GM12878 (cell line): Measurements from ENCODE around the gene C16orf96. TPM values are rescaled to one million over a fixed set of nuclear protein-coding genes. Genes with fewer than 3 reads are reported as not detected.

ENCODE experiments used
- IKZF1 ChIP-seq: fragments of 450-650 bp; conservative IDR thresholded peaks from 2 replicates; pipeline ENCODE4 v1.6.1; 2017; ENCODE audit warnings: antibody characterized with exemption, mild to moderate bottlenecking
- IRF4 ChIP-seq: IDR thresholded peaks from 2 replicates; pipeline ENCODE4 v1.6.1; 2011; ENCODE audit warnings: low read depth, low read length
- IRF5 ChIP-seq: fragments of 450-650 bp; IDR thresholded peaks from 2 replicates; pipeline ENCODE4 v1.6.1; 2017; ENCODE audit warnings: borderline replicate concordance
- JUND ChIP-seq: IDR thresholded peaks from 2 replicates; pipeline ENCODE4 v1.6.1; 2012; ENCODE audit warnings: low read depth, mild to moderate bottlenecking, low read length, improper control_type of control experiment, moderate library complexity
- MTA3 ChIP-seq: IDR thresholded peaks from 2 replicates; pipeline ENCODE4 v1.6.1; 2012; ENCODE audit warnings: low read length, inconsistent platforms, borderline replicate concordance
- MYC ChIP-seq: IDR thresholded peaks from 2 replicates; pipeline ENCODE4 v1.6.1; 2011; ENCODE audit warnings: mild to moderate bottlenecking, low read length, moderate library complexity, inconsistent platforms; ENCODE audit not compliant: insufficient read depth, insufficient replicate concordance, insufficient read length, severe bottlenecking
- NBN ChIP-seq: fragments of 450-650 bp; IDR thresholded peaks from 2 replicates; pipeline ENCODE4 v1.6.1; 2016
- RFX5 ChIP-seq: IDR thresholded peaks from 2 replicates; pipeline ENCODE4 v1.6.1; 2011; ENCODE audit warnings: low read depth, low read length, improper control_type of control experiment
- TAF1 ChIP-seq: IDR thresholded peaks from 2 replicates; pipeline ENCODE4 v1.6.1; 2011; ENCODE audit warnings: mild to moderate bottlenecking, low read depth, low read length, borderline replicate concordance
- ZNF207 ChIP-seq: fragments of 450-650 bp; IDR thresholded peaks from 2 replicates; pipeline ENCODE4 v1.6.1; 2014; ENCODE audit warnings: antibody characterized with exemption, mild to moderate bottlenecking, borderline replicate concordance
- ZNF24 ChIP-seq: fragments of 450-650 bp; IDR thresholded peaks from 2 replicates; pipeline ENCODE4 v1.6.1; 2017; ENCODE audit warnings: antibody characterized with exemption, mild to moderate bottlenecking
- polyA plus RNA-seq, 11 experiments: library from polyadenylated mRNA; depleted of rRNA in 4 of 11; unstranded in 6 of 11; stranded (reverse) in 5 of 11; fragments of >200 nt; fragmentation: Nextera tagmentation in 4 of 11; fragmentation: Illumina TruSeq in 1 of 11; extraction: Ambion mirVana in 4 of 11; extraction: Trizol in 1 of 11; gene quantifications; 1 replicate in 1 of 11; 2 replicates in 10 of 11; pipeline versions ENCODE4 v1.2.1 to v1.2.3, GENCODE V29; 2011 to 2016; ENCODE audit warnings: inconsistent platforms in 2 of 11, missing spikeins in 2 of 11, low read depth in 1 of 11
- total RNA-seq, 4 experiments: library from RNA; depleted of rRNA in 3 of 4; stranded (reverse); fragments of >200 nt in 3 of 4; fragmentation: Illumina TruSeq in 1 of 4; extraction: Trizol in 1 of 4; gene quantifications; 2 replicates each; pipeline versions ENCODE4 v1.2.1 to v1.2.3, GENCODE V29; 2013 to 2021
- TF ChIP-seq, protein P1 (sequence below): IDR thresholded peaks from 2 replicates; pipeline ENCODE4 v1.6.1; 2012; ENCODE audit warnings: low read length, inconsistent platforms
- TF ChIP-seq, protein P2 (sequence below): fragments of 450-650 bp; IDR thresholded peaks from 2 replicates; pipeline ENCODE4 v1.6.1; 2017; ENCODE audit warnings: mild to moderate bottlenecking, moderate library complexity
- TF ChIP-seq, protein P3 (sequence below): fragments of 450-650 bp; IDR thresholded peaks from 2 replicates; pipeline ENCODE4 v1.6.1; 2016; ENCODE audit warnings: mild to moderate bottlenecking, moderate library complexity, borderline replicate concordance

The C16orf96 gene
- total and polyA plus RNA-seq, 10 of the 15 experiments (the other 5 are each of a cell fraction or from before 2014, with no cell fraction given), result 0.01 to 0.08 (median 0.01) TPM; not detected in 7

DNA sequence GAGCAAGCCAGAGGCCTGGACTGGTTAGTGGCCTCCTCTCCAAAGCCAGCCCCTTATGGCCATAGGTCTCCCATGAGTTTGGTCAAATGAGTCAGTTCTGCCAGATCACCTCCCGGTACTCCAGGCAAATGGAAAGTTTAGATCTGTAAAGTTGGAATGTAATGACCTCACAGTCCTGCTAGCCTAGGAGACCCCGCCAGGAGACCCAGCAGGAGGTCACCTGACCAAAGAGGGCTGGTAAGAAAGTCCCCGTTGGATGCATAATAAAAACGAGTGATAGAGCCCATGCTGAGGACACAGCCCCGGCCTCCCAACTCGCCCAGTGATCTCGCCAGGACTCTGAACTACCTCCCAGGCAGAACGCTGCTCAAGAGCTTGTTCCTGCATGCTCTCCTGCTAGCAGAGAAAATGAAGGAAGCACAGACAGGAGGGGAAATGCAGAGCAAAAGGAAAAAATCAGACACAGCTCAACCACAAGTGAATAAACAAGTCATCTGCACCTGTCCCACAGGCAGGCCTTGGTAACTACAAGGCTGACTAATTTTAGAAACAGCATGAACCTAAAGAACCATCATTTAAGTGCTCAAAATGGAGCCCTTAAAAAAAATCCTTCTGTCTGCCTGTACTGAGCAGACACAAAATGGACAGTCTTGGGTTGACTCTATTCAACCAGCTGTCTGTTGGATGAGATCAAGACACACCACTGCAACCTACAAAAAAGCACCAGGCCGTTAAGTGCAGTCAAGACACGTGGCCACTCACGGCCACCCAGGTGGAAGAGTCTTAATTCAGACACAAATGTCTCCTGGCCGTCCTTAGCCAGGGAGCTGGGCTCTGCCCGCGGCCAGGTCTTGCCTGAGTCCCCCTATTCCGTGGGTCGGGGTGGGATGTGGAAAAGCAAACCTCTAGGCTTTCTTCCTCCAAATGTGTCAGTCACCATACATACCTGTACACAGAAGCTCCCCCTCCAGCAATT lies 26.8 kb upstream of the C16orf96 start (continued):
- TF ChIP-seq, protein P1, sequence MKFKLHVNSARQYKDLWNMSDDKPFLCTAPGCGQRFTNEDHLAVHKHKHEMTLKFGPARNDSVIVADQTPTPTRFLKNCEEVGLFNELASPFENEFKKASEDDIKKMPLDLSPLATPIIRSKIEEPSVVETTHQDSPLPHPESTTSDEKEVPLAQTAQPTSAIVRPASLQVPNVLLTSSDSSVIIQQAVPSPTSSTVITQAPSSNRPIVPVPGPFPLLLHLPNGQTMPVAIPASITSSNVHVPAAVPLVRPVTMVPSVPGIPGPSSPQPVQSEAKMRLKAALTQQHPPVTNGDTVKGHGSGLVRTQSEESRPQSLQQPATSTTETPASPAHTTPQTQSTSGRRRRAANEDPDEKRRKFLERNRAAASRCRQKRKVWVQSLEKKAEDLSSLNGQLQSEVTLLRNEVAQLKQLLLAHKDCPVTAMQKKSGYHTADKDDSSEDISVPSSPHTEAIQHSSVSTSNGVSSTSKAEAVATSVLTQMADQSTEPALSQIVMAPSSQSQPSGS, result no peak
- TF ChIP-seq, protein P2, sequence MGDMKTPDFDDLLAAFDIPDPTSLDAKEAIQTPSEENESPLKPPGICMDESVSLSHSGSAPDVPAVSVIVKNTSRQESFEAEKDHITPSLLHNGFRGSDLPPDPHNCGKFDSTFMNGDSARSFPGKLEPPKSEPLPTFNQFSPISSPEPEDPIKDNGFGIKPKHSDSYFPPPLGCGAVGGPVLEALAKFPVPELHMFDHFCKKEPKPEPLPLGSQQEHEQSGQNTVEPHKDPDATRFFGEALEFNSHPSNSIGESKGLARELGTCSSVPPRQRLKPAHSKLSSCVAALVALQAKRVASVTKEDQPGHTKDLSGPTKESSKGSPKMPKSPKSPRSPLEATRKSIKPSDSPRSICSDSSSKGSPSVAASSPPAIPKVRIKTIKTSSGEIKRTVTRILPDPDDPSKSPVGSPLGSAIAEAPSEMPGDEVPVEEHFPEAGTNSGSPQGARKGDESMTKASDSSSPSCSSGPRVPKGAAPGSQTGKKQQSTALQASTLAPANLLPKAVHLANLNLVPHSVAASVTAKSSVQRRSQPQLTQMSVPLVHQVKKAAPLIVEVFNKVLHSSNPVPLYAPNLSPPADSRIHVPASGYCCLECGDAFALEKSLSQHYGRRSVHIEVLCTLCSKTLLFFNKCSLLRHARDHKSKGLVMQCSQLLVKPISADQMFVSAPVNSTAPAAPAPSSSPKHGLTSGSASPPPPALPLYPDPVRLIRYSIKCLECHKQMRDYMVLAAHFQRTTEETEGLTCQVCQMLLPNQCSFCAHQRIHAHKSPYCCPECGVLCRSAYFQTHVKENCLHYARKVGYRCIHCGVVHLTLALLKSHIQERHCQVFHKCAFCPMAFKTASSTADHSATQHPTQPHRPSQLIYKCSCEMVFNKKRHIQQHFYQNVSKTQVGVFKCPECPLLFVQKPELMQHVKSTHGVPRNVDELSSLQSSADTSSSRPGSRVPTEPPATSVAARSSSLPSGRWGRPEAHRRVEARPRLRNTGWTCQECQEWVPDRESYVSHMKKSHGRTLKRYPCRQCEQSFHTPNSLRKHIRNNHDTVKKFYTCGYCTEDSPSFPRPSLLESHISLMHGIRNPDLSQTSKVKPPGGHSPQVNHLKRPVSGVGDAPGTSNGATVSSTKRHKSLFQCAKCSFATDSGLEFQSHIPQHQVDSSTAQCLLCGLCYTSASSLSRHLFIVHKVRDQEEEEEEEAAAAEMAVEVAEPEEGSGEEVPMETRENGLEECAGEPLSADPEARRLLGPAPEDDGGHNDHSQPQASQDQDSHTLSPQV, result no peak
- TF ChIP-seq MYC, result no peak
- no peak for TF ChIP-seq ZNF207
- no peak for TF ChIP-seq MTA3
- TF ChIP-seq IKZF1, result peak; percentile 44; the same call in 1 of the 2 replicates
- TF ChIP-seq TAF1, result peak; percentile 33; the same call in 1 of the 2 replicates
- no peak for TF ChIP-seq NBN
- no peak for TF ChIP-seq ZNF24
- no peak for TF ChIP-seq IRF4
- TF ChIP-seq, protein P3, sequence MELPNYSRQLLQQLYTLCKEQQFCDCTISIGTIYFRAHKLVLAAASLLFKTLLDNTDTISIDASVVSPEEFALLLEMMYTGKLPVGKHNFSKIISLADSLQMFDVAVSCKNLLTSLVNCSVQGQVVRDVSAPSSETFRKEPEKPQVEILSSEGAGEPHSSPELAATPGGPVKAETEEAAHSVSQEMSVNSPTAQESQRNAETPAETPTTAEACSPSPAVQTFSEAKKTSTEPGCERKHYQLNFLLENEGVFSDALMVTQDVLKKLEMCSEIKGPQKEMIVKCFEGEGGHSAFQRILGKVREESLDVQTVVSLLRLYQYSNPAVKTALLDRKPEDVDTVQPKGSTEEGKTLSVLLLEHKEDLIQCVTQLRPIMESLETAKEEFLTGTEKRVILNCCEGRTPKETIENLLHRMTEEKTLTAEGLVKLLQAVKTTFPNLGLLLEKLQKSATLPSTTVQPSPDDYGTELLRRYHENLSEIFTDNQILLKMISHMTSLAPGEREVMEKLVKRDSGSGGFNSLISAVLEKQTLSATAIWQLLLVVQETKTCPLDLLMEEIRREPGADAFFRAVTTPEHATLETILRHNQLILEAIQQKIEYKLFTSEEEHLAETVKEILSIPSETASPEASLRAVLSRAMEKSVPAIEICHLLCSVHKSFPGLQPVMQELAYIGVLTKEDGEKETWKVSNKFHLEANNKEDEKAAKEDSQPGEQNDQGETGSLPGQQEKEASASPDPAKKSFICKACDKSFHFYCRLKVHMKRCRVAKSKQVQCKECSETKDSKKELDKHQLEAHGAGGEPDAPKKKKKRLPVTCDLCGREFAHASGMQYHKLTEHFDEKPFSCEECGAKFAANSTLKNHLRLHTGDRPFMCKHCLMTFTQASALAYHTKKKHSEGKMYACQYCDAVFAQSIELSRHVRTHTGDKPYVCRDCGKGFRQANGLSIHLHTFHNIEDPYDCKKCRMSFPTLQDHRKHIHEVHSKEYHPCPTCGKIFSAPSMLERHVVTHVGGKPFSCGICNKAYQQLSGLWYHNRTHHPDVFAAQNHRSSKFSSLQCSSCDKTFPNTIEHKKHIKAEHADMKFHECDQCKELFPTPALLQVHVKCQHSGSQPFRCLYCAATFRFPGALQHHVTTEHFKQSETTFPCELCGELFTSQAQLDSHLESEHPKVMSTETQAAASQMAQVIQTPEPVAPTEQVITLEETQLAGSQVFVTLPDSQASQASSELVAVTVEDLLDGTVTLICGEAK, result no peak
- no peak for TF ChIP-seq RFX5
- no peak for TF ChIP-seq IRF5
- TF ChIP-seq JUND, result no peak
